ENCODE results near the gene SLC3A2.

SLC3A2 gene

DNA sequence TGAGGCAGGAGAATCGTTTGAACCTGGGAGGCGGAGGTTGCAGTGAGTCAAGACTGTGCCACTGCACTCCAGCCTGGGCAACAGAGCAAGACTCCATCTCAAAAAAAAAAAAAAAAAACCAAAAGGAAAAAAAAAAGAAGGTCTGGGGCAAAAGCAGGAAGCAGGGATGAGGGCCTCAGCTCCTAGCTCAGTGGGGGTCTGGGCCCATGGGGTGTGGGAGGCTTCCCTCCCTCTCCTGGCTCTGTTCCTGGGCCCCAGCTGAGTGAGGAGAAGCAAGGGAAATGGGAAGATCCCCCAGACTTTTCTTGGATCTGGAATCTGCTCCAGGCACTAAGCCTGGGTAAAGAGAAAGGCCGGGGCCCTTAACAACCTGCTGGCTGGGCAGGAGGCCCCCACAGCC is 31.6 kb downstream of the SLC3A2 start:
- DNase-seq, result no peak

DNA sequence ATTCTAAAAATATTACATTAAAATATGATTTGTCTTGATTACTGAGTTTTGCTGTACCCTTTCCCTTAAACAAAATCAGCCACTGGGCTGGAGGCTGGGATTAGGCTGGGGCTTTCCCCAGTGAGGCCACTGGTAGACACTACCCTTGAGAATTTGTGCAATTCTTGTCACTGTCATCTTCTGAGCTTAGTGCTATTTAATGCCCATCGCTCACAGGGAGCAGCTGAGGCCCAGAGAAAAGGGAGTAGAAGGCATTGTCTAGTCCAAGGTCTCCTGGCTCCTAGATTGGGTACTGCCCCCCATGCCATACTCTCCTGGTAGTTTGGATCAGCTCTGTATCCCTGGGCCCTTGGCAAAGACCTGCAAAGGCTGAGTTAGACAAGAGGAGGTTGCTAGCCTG is 33.7 kb downstream of the SLC3A2 start:
- DNase-seq, result no peak

DNA sequence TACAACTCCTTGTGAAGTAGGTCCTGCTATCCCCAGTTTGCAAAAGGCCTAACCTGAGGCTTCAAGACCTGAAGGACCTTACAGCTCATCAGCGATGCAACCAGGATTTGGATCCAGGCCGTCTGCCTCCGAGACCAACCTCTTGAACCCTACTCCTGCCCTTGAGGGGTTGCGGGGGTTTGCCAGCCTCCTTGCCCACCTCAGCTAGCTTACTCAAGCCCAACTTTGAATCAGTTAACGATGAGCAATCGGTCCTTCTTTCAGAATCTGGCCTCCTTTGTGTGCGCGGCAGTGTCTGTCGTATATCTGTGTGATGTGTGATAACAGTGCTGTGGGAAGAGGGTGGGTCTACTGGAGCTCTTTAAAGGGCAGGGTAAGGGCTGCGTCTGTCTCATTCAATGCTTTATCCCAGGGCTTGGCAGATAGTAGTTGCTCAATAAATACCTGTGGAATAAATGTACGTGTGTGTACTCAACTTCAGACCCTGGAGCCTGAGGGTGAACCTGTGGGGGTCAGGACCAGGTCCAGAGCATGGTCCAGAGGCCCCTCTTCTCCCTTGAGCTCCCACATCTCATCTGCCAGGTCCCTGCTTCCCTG is 37.3 kb downstream of the SLC3A2 start:
- DNase-seq, result no peak

DNA sequence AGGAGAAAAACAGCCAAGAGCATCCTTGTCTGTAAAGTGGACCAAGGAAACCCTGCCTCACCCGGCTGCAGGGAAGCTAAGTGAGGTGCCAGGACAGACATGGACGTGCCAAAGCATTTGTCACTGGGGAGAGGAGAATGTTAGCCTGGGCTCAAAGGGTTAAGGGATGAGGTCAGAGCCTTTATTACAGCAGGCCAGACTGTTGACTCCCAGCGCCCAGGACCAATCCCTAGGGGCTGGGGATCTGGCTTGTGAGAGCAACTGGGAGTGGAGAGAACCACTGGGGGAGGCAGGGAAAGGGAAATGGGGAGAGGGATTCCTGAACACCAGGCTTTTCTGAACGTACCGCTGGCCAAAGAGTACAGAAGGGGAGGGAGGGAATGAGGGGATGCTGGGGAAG is 37.8 kb downstream of the SLC3A2 start:
- no peak for DNase-seq

DNA sequence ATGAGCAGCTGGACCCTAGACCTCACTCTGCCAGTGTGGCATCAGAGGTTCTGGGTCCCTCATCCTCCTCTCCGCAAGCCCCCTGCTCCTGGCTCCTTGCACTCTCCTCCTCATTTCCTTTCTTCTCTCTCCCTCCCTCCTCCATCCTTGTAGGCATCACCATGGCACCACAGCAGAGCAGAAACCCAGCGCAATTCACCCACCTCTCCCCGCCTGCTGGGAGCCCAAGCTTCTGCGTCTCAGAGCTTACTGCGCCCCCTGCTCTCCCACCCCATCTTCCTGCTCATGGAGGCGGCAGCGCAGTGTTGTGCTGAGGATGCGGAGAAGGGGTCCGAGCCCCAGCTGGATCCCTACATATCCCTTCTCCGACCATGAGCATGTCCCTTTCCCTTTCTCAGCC is 38.8 kb downstream of the SLC3A2 start:
- DNase-seq, result no peak

DNA sequence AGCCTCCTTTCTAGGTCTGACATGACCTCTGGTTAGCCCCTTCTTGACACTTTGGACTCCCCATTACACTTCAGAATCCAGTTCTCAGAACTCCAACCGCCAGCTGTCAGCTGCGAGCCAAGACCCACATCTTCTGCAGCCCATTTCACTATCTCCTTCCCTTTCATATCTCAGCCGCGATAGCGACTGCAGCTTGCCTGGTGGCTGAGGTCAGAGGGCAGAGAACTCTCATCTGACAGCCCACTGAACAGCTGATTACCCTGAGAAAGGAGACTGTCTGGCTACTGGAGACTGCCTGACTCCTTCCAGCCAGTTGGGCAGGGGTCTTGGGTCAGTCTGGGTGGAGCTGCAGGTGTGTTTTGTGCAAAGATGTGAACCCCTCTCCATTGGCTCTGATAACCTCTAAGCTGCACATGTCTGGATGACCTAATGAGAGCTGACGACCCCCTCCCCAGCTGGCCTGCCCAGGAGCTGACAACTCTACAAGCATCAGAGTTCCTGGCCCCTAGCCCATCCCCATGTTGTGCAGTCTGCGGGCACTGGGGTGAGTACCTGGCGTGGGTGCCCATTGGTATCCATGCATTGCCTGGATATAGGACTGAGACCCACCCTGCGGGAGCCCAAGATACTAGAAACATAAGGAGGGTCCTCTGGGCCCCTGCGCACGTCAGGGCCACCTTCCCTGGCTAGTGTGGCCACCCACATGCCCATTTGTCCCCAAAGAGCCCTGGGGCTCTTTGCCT is 39.4 kb downstream of the SLC3A2 start:
- no peak for DNase-seq

DNA sequence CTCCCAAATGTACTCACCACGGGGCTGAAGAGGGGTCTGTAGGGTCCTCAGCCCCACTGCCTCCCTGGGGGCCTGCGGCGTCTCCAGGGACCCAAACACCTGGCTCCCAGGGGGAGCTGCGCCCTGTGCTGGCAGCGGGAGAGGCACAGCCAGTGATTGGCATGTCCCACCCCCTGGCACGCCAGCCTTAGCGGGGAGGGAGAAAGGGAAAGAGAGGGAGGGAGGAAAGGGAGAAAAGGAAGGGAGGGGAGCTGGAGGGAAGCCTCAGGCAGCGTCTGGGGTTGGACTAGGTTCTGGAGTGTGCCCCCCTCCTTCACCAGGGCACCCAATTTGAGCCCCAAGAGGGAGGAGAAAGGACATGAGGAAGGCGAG is 40.5 kb downstream of the SLC3A2 start, which contains the start of gene CHRM1:
Gene CHRM1 (minus strand): TSS at position 163 of the 372 bp plus-strand sequence. CDS start 10,263 bp downstream, outside the sequence.
- DNase-seq, result no peak

DNA sequence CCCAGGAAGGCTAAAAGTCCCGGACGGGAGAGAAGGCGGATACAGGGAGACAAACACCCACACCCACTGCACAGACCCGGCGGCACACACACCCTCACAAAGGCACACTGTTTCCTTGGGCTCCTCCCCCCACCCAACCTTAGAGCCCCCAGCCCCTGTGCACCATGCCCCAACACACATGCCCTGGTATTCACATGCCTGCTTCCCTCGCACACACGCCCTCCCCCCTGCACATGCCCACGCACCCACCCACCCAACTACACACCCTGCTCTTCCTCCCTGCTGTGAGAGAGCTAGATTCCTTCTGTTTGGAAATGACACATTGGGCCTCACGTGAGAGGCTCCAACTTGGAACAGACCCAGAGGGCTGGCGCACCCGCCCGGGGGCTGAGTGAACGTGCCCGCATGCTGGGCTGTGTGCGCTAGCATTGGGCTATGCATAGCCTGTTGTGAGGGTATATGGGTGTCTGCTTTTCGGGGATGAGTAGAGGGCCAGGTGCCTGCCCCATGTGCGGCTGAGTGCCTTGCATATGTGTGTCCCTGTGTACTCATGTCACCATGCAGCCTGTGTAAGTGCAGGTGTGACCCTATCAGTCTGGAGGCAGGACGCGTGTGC is 41.0 kb downstream of the SLC3A2 start:
- DNase-seq, result no peak

DNA sequence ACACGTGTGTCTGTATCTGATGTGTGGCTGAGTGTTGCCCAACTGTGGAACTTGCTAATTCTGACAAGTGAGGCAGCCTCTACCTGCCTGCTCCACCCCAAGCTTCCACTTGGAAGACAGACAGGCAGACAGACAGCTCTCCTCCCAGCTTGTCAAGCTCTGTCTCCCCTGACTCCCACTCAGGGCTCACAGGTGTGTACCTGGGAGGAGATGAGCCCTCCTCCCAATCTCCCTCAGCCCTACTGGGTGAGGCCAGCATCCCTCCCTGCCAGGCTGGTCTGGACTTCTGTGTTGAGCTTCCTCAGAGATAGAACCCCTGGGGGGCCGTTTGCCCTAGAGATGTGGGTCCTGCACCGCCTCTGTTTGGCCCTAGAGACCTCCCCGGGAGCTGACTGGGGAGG is 41.5 kb downstream of the SLC3A2 start:
- no peak for DNase-seq

DNA sequence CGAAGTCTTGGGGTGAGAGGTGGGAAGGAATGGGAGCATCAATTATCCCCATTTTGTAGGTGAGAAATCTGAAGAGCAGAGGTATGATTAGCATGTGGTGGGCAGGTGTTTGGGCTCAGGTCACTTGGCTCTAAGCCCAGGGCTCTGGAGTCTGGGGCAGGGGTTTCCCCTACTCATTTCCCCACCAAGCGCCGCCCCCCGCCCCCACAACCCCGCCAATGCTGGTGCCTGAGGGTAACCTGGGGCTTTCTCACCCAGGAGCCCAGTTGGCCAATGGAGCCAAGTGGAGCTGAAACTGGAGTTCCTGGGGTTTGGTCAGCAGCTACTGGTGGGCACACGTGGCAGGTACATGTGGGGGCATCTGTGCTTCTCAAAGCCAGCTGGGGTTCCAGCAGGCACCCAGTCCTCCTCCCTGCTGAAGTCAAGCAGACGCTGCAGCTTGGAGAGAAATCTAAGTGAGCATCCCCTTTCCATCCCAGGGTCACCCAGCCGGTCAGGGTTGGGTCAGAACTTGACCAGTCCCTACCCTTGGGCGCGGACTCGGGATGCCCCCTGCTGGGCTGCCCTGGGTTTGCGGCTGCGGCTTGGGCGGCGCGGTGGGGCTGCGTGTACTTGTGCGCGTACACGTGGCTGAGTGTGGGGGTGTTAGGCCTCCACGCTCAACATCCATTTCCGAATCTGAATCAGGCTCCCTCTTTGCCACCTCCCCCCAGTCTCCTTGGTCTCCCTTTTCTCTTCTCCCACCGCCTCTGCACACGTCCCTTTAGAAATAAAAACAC is 42.1 kb downstream of the SLC3A2 start:
- no peak for DNase-seq

DNA sequence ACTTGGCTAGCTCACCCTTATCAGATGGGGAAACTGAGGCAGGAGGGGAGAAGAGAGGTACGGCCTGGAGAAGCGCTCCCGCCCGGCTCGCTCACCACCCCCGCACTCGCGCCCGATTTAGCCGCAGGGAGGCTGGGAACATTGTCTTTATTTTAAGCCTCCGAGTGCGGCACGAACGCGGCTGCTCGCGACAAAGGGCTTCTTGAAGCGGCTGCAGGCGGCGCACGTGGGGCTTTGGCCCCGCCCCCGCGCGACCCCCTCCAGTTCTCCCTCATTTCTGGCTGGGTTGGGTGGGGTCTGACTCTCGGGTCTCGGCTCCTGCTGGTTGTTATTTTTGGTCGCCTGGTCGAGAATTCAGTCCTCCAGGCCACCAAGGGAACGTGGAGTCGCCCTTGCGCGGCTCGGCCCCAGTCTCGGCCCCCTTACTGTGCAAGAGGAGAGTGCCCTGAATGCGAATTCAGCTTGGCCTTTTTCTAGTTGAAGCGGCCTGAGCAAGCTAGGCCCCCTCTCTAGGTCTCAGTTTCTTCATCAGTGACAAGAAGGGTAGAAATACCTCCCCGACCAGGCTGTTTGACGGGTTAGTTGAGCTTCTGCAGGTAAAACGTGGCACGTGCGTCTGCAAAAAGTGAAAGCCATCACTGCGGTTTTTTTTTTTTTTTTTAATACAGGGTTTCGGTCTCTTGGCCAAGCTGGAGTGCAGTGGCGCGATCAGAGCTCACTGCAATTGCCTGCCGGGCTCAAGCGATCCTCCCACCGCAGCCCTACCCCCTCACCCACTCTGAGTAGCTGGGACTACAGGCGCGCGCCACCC is 43.1 kb downstream of the SLC3A2 start:
- DNase-seq, result no peak

DNA sequence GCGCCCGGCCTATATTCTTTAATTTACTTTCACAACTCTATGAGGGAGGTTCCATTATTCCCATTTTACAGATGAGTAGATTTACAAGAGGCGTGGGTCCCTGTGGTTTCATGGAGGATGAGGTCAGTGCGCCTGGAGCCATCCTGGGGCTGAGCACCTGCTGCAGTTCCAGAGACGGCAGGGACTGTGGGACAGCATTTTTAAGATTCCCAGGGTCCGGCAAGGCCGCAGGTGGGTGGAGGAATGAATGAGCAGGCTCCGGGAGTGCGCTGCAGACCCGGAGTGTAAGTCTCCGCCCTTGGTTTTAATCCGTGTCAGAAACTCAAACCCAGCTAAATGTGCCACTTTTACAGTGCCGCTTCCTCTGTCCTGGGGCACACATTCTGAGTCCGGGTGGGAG is 44.6 kb downstream of the SLC3A2 start:
- DNase-seq, result no peak

DNA sequence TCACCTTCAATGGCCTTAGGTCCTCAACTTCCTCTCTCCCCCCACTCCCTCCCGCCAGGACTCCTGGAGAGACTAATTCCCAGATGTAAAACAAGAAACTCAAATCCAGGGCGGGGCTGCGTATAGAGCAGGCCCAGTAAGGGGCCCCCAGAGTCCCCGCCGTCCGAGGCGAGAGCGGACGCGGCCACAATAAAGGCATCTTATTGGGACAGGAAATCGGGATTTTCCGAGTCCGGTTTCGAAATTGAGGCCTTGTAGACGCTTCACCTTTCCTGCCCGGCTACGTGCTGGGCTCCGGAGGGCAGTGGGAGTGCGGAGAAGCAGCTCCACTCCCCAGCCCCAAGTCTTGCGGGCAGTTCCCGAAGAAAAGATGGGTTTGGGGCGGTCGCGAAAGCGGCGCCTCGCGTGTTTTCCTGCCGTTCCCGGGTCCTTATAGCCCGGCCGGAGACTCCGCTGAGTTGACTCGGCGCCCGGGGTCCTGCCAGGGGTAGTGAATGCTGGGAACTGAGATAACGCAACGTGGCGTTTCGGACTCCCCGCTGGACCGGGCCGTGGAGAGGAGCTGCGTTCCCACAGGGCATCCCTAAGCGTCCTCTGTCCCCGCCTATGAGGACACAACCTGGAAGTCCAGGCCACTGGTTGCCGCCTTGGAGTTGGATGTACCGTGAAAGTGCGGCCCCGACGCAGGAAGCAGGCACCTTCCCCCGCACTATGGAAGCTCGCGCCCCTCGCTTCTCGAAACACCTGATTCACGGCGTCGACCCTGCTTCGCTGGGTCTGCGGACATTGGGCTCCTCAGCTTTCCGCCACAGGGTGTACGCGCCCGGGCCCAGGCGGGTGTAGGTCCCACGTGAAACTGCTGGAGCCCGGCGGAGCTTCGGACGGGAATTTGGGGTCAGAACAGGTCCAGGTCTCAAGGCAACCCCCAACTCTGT is 45.3 kb downstream of the SLC3A2 start:
- no peak for DNase-seq

DNA sequence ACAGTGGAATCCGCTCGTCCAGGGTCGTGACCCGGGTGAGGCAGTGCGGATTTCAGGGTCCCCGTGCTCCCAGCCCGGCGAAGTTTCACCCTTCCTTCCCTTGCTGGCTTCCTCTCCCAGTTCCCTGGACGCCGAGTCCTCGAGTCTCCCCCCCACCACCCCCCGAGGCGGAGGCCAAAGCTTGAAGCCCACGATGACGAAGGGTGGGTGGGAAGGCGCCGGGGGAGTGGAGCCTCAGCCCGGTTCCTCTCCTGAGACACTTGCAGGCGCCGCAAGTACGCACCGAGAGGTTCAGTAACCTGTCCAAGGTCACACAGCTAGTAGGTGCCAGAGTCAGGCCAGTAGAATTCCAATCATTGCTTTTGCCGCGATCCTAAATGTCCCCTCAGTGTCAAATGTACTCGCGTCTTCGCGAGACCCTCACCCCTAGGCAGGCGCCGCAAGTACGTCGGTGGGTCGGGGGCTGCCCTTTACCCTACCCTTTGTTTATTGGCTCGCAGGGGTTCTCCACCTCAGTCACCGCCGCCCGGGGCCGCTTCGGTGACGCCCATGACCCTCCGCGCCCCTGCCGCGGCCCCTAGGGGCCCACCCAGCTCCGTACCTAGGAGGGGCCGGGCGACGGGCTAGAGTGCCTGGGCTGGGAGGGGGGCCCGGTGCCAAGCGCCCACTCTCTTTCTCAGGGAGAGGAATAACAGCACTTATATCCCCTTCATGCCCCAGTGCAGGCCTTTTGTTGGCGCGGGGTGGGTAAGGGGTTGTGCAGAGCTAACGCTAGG is 46.2 kb downstream of the SLC3A2 start:
- DNase-seq, result no peak

DNA sequence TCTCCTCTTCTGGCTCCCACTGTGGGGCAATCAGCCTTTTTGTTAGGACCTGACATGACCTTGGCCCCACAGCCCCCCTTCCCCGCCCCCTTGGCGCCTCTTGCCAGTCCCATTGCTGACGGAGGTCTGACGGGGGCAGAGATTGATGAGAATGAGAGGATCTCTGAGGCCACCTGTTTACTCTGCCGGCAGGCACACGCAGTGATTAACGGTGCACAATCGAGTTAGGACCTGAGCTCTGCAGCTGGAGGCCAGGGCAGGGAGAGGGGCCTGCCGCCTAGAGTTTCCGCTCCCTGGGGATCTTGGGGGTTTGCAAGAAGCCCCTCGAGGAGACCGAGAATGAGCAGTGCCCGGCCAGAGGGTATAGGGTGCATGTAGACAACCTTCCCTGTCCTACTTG is 47.3 kb downstream of the SLC3A2 start:
- no peak for DNase-seq

DNA sequence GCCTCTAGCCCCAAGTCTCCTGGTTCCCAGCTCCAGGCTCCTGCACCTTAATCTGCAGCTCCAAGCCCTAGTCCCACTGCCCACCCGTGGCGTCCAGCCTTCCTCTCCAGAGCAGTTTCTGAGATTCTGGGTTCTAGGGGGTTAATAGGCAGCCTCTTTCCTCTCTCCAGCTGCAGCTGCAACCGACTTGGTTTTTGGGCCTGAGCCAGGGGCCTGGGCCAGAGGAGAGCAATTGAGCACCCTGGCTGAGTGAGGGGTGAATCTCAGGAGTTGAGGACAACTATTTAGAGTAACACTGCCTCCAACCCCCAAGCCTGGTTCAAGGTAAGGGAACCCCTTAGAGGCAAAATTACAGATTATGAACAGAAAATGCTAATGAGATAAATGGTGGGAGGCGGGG is 49.5 kb downstream of the SLC3A2 start:
- DNase-seq, result no peak

DNA sequence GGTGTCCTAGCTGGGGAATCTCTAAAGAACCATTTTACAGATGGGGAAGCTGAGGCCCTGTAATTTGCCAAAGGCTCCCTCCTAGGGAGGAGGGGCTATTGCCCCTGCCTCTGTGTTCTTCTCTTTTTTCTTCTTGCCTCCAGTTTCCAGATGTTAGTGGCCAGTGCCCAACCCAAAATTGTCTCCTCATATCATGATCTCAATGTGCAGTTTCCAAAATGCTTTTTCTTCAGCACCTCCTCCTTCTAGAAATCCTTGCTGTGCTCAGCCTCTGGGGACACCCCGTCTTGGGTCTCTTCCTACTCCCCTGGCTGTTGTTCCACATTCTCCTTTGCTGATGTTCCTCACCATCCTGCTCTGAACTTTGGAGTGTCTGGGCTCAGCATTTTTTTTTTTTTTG is 50.0 kb downstream of the SLC3A2 start:
- DNase-seq, result no peak

DNA sequence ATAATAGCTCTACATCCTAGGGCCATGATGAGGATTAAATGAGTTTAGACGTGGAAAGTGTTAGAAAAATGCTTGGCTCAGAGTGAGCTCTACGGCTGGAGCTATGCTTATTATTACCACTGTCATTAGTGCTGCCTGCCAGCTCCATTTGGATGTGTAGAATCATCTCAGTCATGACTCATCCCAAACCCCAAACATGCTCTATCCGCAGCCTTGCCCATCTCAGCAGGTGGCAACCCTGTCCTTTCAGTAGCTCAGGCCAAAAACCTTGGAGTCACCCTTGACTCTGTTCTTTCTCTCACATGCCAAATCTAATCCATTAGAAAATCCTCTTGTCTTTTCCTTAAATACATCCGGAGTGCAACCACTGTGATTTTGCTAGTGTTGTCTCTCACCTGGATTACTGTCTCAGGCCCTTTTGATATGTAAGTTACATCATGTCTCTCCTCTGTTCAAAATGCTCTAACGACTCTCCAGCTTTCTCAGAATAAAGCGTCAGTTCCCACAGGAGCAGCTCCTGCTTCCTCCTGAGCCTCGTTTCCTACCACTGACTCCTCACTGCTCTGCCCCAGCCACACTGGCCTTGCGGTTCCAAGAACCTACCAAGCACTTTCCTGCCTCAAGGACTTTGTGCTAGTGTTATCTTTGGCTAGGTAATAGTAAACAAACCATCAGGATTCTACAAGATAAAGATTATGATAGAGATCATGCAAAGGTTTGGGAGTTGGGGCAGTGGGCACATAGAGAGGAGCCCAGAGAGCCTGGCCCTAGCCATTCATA is 51.0 kb downstream of the SLC3A2 start:
- no peak for DNase-seq

DNA sequence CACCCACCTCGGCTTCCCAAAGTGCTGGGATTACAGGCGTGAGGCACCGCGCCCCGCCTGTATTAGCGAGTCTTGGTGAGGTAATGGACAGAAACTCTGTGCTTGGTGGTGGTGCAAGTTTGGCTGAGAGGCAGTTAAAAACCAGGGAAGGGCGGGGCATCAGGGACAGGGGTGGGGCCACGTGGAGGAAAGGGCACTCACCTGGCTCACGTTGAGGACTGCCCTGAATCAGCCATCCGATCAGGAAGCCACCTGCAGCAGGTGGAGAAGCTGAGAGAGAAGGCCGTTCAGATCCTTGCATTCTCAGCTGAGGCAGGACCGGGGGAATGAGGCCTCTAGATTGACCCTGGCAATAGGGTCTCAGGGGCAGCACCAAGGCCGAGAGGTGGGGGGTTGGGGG is 52.6 kb downstream of the SLC3A2 start:
- DNase-seq, result no peak

All from DMS153 (cell line).